GM19193 (cell line): ENCODE data around the gene GPR142.

Experiments used
- POLR2A ChIP-seq: IDR thresholded peaks from 4 replicates; pipeline ENCODE4 v1.6.1; 2011; ENCODE audit not compliant: insufficient read depth, insufficient read length; ENCODE audit errors: extremely low read depth

GPR142 gene

DNA sequence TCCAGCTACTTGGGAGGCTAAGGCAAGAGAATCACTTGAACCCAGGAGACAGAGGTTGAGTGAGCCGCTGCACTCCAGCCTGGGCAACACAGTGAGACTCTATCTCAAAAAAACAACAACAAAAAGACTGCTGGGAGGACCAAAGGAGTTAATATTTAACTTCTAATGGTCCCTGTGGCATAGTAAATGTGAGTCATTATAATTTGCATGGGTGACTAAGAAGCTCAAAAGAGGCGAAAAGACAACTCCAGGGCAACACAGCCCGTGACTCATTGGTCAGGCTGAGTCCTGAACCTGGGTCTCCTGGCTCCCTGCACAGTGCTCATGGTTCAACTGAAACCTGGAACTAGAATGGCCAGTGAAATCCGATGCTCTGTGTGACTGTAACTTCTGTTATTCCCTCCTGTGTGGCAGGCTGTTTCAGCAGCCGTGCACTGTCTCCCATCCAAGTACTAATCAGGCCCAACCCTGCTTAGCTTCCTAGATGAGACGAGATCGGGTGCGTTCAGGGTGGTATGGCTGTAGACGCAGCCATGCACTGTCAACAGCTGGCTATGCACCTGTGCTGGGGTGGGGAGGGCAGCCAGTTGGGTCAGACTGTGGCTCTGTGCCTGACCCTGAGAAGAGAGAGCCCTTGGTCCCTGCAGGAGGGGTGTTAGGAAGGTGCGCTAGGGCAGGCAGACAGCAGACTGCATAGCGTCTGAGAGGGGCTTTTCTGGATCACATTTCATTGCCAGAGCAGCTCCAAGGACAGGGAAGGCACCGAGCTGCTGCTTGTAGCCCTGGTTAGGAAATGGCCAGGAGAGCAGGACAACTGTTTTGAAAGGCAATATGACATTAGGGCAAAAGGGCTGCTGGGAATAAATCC lies 50.1 kb downstream of the GPR142 start:
- no peak for TF ChIP-seq POLR2A

DNA sequence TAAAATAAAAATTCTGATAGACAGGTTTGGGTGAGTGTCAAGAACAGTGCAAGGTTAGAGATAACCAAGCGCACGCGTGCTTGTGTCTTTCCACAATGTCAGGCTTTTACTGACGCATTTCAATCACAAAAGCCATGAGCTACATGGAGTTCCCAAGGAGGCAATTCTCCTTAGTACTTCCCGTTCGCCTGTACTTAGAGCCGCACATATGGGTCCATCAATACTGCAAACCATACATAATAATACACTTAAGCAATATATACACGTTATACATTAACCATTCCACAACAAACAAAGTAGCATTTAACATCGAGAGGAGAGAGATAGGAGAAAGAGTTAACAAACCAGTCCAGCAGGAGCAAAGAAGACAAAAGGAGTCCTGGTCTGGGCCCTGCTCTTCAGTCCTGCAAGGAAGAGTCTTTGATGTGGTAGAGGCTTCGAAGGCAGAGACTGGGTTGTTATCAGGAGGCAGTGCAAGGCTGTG lies 52.7 kb downstream of the GPR142 start:
- TF ChIP-seq POLR2A = no peak
